ENCODE results near the gene RIMS4.
A peak's percentile ranks its signal among the peaks of the same experiment; 100 is the strongest.

Gene RIMS4

DNA sequence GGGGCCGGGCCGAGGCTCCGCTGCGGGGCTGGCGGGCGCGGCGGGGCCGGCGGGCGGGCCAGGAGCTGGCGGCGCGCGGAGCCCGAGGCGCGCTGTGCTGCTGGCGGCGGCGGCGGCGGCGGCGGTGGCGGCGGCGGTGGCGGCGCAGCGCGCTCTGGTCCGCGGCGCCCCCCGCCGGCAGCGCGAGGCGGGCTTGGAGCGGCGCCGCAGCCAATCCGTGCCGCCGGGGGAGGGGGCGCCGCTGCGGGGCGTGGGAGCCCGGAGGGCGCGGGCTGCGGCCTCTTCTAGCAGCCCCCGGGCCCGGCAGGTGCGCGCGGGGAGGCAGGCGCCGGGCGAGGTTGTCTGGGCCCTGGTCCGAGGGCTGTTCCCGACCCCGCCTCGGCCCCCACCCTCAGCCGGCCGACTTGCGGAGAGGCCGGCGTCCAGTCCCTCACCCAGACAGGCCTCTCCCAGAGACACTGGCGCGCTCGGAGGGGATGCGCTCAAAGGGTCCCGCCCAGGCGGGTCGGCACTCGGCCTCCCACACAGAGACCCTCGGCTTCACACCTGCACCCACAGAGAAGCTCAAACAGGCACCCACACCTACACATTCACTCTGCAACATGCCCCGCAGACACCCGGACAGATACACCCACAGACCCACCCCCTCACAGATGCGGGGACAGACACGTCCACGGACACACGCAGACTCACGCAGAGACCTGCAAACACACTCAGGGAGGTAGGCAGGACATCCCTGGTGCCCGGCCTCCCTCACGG is at the start of gene RIMS4:
TSS of gene RIMS4 (minus strand) at position 156 of the 759 bp plus-strand sequence. CDS start 275 bp downstream, outside the sequence.
- DNase-seq = peak in 8 of 56 donors; percentile 7 to 48 (median 26)

DNA sequence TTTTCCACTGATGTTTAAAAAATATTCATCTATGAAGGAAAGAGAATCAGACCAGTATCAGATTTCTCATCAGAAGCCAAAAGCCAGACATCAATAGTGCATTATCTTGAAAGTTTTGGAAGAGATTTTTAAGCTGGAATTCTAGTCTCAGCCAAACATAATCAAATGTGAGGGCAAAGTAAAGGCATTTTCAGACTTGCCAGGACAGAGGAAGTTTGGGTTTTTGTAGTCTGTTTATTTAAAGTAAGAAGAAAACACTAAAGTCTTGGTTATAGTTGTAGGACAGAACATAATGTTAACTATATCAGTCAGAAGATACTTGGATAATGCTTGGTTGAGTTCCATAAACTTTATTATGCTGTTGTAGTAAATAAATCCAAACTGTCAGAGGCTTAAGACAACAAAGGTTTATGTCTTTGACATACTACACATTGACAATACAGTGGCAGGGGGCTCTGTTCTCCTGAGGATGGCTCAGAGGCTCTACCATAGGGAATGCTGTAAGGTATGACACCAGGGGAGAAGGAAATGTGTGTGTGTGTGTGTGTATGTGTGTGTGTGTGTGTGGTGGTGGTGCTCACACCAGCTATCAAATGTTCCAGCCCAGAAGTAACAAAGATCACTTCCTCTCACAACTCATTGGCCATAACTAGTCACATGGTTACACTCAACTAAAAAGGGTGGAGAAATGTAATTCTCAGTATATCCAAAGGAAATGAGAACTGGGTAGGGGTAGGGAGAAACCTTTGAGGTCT is 48.4 kb upstream of the RIMS4 start:
- no peak for DNase-seq

DNA sequence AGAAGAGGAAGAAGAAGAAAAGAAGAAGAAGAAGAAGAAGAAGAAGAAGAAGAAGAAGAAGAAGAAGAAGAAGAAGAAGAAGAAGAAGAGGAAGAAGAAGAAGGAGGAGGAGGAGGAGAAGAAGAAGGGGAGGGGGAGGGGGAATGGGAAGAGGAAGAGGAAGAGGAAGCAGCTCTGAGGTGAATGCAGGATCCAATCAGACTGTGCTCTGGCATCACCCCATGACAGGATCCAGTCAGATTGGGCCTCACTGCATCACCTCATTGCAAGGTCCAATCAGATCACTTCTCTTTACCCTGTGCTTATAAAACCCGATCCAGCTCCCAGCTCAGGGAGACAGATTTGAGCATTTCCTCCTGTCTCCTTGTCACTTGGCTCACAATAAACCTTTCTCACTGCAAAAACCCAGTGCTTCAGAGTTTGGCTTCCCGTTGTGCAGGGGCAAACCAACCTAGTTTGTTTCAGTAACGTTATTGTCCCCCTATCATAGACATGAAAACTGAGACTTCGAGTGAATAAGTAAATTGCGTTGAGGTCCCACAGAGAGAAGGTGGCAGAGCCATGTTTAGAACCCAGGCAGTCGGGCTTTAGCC is 46.6 kb upstream of the RIMS4 start:
- no peak for DNase-seq

DNA sequence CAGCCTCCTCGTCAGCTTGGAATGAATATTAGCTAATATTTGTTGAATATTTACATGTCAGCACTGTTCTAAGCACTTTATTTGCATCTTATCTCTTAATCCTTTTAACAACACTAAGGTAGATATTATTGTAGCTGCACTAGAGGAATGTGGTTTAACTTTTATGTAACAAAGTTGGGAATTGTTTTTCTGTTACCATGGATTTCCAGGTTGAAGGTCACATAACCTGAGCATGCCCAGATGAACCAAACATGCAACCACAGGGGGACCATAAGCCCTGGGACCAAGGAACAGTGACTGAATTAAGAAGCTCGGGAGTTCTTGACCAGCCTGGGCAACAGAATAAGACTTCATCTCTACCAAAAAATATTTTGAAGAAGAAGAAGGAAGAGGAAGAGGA is 46.1 kb upstream of the RIMS4 start:
- no peak for DNase-seq

DNA sequence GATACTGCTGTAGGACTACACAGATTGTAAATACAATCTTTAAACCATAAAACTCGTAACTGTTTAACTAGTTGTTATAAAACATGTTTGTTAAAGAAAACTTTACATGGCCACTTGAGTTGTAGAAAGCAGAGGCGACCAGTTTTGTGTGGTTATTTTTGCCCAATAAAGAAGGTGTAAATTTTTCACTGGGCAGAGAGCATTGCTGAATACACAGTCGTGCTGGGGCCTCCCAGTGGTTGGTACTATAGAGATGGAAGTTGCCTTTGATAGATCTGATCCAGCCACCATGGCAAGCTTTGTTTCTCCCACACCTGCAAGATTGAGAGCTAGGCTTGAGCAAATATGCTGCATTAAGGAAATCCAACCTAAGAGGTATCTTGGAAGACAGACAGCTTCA is 41.2 kb upstream of the RIMS4 start:
- DNase-seq = no peak

DNA sequence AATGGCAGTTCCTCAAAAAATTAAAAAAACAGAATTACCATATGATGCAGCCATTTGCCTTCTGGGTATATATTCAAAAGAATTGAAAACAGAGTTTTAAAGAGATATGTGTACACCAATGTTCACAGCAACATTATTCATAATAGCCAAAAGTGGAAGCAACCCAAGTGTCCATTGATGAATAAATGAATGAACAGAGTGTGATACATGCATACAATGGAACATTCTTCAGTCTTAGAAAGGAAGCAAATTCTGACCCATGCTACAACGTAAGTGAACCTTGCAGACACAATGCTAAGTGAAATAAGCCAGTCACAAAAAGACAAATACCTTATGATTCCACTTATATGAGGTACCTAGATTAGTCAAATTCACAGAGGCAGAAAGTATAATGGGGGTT is 40.5 kb upstream of the RIMS4 start:
- DNase-seq = no peak

DNA sequence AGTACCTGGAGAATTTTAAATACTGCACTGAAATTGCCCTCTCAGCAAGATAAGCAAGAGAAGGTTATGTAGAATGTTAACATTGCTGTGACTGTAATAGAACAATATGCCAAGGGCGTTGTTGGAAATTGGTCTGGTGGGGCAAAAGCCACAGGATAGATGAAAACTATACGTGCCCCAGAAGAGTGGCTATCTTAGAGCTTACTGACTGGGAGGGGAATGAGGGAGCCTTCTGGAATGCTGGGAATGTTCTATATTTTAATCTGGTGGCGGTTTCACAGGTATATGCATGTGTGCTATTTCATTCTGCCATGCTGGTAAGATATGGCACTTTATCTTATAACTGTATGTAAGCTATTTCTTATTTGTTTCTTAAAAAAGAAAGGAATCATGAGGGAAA is 39.9 kb upstream of the RIMS4 start:
- no peak for DNase-seq

DNA sequence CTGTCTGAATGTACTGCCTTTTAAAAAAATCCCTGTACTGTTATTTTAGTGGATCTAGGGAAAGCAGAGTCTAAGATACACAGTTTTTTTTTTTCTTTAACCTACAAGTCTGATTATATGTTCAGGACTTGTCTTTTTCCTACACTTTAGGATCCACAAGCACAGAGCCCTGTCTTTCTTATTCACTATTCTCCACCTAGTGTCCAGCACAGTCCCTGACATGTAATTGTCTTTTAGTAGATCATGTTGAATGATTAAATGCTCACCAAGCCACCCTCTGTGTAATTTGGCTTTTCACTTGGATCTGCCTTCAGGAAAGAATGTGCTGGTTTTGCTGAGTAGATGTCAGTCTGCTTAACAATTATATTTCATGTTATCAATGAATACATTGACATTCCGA is 39.4 kb upstream of the RIMS4 start:
- no peak for DNase-seq

DNA sequence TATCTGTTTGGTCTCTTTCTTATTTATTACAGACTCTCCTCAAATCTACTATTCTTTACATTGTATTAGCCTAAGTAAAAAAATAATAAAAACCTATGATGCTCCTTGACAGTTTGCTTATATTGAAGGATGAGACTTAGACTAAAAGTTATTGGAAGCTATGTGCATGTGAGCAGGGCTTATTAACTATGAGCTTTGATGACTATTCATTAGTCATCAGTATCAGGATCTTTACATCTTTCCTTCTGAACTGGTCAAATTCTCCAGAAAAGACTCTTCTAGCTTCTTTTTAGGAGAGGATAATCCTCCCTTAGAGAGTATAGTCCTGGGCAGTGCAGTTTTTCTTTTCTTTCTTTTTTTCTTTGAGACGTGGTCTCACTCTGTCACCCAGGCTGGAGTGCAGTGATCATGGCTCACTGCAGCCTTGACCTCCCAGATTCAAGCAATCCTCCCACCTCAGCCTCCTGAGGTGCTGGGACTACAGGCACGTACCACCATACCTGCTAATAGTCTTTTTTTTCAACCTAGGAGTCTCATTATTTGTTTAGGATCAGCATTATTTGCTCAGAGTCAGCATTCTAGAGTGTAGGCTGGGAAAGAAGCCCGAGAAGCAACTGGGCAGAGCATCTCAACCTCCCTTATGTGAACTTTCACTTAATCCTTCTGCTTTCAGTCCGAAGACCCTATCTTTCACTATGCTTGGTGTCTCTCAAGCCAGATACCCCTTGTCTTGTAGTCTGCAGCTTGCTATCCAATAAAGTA is 38.1 kb upstream of the RIMS4 start:
- DNase-seq = no peak

DNA sequence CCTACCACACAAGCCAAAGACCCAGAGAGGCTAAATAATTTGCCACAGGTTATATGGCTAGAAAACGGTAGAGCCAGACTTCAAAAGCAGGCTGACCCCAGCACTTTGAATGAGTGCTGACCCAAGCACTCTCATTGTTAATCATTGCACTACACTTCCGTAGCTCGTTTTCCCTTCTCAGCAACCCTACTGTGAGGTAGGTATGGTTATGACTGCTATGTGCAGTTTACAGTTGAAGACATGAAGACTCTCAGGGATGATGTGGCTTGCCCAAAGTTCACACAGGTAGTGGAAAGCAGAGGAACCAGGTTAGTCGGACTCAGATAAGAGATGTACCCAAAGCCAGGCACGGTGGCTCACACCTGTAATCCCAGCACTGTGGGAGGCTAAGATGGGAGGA is 33.5 kb upstream of the RIMS4 start:
- no peak for DNase-seq

DNA sequence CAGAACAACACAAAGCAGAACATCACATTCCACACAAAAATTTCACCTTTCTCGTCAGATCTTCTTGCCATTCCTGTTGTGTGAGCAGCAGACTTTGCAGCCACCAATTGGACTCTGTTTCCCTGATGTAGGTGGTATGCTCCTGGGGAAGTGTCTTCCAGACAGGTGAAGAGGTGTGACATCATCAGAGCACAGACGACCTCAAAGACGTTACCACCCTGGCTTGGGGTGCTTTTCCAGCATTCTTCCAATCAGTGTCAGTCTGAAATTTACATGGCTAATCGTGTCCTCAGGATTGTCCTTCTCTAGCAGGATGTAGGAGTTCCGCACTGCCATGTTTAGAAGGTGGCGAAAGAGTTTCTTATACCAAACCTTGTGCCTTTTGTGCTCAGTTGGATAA is 31.6 kb upstream of the RIMS4 start:
- no peak for DNase-seq

DNA sequence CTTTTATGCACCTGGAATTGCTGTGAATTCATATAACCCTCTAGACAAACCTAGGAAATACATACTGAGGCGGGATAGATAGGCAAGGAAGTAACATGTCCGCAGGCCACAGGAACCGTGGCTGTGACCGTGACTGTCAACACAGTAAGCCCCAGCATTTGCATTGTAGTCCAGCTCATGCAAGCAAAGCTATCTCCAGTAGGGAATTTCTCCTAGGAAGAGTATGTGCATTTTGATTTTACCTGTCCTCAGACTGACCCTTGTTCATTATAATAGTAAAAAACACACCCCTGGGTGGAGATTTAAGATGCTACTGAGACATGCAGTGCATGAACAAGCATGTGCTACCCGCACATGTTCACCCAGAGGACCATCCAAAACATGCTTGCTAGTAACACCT is 30.5 kb upstream of the RIMS4 start:
- no peak for DNase-seq

DNA sequence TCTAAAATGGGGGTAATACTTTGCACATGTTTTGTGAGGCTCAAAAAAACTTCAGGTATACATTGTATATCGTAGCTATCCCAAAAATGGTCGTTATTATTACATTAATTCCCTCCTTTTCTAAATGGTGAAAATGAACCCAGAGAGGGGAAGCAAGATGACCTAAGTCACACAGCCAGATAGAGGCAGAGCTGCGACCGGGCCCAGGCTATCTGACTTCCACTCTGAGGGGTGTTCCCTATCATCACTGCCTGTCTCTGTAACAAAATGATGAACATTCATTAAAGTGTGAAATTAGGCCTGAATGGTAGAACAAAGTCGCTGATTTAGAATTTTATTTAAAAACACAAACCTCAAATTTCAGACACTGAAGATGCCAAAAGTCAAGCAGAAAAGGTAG is 29.1 kb upstream of the RIMS4 start:
- DNase-seq = no peak

DNA sequence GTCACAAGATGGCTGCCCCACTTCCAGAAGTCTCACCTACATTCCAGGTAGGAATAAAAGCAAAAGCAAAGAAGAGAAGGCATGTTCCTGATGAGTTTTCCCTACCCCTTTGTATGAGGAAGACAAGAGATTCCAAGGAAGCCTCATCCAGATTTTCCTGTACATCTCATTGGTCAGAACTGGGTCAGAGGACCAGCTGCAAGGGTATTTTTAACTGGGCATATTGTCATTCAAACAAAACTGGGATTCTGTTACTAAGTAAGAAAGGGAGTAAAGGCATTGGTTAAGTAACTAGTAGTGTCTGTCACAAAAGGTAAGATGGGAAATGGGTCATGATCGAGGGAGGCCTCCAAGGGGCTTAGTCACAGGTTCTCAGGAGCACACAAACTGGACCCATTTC is 28.2 kb upstream of the RIMS4 start:
- no peak for DNase-seq

DNA sequence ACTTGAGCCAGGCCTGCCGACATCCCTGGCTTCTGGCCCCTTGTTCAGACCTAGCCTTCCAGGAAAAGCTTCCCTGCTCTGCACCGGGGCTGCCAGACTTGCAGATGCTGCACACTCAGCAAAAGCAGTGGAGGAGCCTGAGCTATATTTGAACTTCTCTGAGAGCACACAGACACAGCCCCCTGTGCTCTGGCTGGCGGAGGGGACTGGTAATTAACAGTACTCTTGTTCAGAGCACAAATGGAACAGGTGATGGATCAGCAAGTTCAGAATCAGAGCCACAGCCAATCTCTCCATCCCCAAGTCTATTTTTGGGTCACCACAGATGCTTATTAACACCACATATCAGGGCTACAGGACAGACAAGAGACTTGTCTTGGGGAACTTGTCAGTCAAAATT is 27.6 kb upstream of the RIMS4 start:
- no peak for DNase-seq

DNA sequence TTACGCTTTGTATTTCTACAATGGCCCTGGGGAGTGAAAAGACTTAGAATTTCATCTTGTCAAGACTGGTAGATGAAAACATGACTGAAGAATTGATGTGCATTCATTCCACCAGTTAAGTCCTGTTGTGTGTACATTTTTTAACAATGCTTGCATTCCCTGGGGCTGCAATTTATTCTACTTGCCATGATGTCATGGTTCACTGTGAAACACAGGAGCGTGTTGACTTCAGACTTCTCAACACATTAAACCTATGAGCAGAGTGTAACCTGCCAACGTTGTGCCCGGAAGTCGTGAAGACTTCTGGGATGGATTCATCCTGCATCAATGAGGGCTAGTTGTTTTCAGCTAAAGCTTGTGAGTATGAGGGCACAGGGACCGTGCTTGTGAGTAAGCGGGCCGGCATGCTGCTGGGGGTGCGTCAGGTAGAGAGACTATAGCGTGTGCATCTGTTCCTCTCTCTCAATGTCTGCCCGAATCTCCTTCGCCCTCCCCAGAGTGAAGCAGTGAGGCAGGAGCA is 26.3 kb upstream of the RIMS4 start:
- no peak for DNase-seq

DNA sequence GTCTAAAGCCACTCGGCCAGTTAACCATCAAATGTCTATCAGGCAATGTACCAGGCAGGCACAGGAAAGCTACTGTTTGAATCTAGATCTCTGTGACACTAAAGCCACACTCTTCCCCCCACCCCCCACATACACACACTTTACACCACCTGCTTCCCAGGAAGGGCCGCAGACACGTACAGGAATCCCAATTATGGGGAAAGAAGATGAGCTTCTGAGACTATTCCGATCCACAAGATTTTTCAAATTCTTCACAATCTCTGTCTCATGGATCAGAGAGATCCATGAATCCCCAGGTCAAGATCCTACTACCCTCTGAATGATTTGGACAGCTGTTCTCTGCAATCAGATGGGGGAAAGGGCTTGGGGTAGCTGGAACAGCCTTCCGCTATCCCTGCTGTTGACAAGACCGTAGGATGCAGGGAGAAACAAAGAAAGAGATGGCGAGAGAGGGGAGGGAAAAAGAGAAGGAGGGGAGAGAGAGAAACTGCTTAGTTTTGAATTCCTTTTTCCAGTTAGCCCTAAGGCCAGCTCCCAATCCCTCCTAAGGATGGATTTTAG is 25.4 kb upstream of the RIMS4 start:
- DNase-seq = no peak

DNA sequence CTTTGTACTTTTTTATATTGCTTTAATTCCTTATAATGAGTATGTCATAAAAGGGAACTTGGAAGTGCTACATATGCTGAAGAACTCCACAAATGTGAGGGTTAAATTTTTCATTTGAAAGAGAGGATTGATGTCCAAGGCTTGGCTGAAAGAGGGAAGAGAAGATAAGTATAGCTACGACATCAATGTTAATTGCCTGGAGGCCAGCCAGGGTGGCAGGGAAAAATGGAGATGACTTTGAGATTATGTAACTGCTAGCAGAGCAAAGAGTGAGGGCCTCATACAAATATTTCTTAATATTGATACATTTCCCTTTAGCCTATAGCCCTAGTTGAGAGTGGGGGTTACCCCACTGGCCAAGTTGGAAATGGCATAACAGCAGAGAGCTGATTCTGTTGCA is 24.8 kb upstream of the RIMS4 start:
- no peak for DNase-seq

DNA sequence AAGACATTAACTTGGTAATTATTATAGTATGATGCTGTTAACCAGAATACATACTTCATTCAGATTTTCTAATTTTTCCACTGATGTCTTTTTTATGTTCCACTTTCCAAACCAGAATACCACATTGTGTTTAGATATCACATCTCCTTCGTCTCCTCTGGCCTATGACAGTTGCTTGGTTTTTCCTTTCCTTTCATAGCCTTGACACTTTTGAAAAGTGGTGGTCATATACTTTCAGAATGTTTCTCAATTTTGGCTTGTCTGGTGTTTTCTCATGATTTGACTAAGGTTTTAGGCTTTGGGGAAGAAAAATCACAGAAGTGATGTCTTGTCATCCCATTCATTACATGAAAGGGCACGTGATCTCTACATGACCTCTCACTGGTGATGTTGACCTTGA is 24.3 kb upstream of the RIMS4 start:
- DNase-seq = no peak

DNA sequence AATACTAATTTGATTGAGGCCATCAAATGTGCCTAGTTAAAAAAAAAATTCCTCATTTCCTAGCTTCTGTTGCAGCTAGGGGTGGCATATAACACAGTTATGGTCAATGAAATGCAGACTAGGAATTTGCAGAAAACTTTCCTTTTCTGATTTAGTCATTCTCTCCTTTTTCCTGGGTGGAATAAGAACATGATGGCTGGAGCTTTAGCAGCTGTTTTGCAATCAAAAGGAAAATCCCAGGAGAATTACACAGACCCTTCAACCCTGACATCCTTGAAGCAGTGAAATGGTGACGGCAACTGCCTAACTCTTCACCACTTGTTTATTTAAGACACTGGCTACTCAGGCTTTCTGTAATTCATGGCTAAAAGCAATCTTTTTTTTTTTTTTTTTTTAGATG is 23.1 kb upstream of the RIMS4 start:
- DNase-seq = no peak

DNA sequence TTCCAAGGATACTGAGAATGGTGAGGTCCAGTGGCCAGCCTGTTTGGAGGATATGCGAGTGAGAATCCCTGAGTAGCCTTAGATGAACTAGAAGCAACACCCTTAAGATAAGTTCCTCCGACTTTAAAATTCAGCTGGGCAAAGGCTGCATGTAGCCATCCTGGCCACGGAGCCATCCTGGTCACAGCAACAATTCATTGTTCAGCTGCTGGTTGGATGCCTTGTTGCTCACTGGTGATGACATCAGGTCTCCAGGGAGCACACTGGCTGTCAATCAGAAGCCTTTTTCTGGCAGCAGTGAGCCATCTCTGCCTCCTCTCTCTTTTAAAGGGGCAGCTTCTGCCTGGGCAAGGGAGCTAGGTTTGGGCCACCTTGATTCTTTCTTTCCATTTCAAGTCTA is 22.4 kb upstream of the RIMS4 start:
- DNase-seq = peak in 18 of 56 donors; percentile 1 to 46 (median 12)

All from nucleus accumbens (tissue), 56 donors.